SJSA1 (cell line): ENCODE data around the gene GABBR2. TPM values are rescaled to one million over a fixed set of nuclear protein-coding genes. Genes with fewer than 3 reads are reported as not detected.

Source experiments
- DNase-seq, 2 experiments: peaks; one replicate each; pipeline ENCODE4 v3.0.0-alpha.2; 2015 to 2020; ENCODE audit warnings: low spot score in 2 of 2, low read depth in 1 of 2
- H3K27ac ChIP-seq: fragments of 250-450 bp; sonication (Bioruptor Pico); 2 replicates; pipeline ENCODE4 v1.5.1; 2020; ENCODE audit warnings: mild to moderate bottlenecking, moderate library complexity
- H3K27me3 ChIP-seq: fragments of 250-450 bp; sonication (Bioruptor Pico); replicated peaks from 2 replicates; pipeline ENCODE4 v1.5.1; 2020; ENCODE audit warnings: mild to moderate bottlenecking, moderate library complexity
- H3K36me3 ChIP-seq: fragments of 250-450 bp; sonication (Bioruptor Pico); 2 replicates; pipeline ENCODE4 v1.5.1; 2020; ENCODE audit warnings: mild to moderate bottlenecking
- H3K4me1 ChIP-seq: fragments of 250-450 bp; sonication (Bioruptor Pico); replicated peaks from 2 replicates; pipeline ENCODE4 v1.6.1; 2021; ENCODE audit warnings: mild to moderate bottlenecking
- H3K4me3 ChIP-seq: fragments of 250-450 bp; sonication (Bioruptor Pico); 2 replicates; pipeline ENCODE4 v1.5.1; 2020; ENCODE audit warnings: mild to moderate bottlenecking
- H3K9me3 ChIP-seq: fragments of 250-450 bp; sonication (Bioruptor Pico); replicated peaks from 2 replicates; pipeline ENCODE4 v1.5.1; 2020; ENCODE audit warnings: mild to moderate bottlenecking
- total RNA-seq: library from RNA; depleted of rRNA; stranded (reverse); fragments of >200 nt; shearing (Covaris generic); gene quantifications from 2 replicates; pipeline ENCODE4 v1.2.3, GENCODE V29; 2014

Gene GABBR2
- total RNA-seq, 1 experiment from 2014 or later: not detected

- no peaks in the 10 kb centered on the region for H3K36me3 ChIP-seq
- H3K27me3 ChIP-seq: peaks cover 4% of the 10 kb centered on the region; the same call in 1 of the 2 replicates
- H3K4me1 ChIP-seq: no peaks in the 10 kb centered on the region
- no peak overlapping the region for H3K4me3 ChIP-seq
- no peak overlapping the region for H3K27ac ChIP-seq
- H3K9me3 ChIP-seq: no peaks in the 10 kb centered on the region
- DNase-seq: no peak
Observed at GRCh38 chr9:98342098-98342819, 366.5 kb downstream of the GABBR2 start.

DNA sequence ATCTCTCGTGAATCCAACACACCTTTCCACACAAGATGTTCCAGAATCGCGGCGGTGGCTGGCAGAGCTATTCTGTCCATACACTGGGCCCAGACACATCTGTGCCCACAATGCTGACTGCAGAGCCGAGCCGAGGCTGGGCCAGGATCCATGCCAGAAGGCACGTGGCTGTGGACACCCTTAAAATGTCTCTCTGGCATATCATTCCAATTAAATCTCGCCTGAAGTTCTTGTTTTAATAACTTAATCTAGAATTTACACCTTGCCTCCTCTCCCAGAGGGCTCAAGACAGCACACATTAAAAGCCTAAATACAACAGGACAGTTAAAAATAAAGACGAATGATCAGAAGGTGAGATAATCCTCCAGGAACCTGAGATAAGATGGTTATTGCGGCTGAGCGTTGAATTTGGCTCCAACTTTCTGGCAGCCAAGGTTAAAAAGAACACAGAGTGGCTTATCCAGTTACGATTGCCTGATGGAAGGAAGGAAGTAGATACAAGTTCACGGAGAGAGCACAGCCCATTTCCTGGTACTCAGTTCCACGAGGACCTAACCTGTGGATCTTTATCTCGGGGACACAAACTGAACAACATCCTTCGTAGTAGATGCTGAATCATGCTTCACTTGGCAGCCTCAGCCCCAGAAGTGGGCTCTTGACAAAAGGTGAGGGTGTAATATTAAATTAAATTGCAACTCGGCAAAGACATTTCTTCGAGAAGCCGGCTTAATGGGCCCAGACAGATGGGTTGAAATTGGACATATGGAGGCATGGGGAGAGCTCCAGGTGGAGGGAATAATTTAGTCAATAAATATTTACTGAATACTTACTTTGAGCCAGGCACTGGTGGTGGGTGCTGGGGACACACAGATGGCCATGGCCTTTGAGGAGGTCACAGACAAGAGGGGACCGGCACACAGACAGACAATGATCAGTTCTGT is 367.3 kb downstream of the GABBR2 start:
- Histone ChIP-seq H3K4me1 (no peaks in the 10 kb centered on the region), H3K27me3 (peaks cover 4% of the 10 kb centered on the region; the same call in 1 of the 2 replicates), H3K4me3 (no peak overlapping the region), H3K36me3 (no peaks in the 10 kb centered on the region), H3K9me3 (no peaks in the 10 kb centered on the region), H3K27ac (no peak overlapping the region)
- no peak for DNase-seq

DNA sequence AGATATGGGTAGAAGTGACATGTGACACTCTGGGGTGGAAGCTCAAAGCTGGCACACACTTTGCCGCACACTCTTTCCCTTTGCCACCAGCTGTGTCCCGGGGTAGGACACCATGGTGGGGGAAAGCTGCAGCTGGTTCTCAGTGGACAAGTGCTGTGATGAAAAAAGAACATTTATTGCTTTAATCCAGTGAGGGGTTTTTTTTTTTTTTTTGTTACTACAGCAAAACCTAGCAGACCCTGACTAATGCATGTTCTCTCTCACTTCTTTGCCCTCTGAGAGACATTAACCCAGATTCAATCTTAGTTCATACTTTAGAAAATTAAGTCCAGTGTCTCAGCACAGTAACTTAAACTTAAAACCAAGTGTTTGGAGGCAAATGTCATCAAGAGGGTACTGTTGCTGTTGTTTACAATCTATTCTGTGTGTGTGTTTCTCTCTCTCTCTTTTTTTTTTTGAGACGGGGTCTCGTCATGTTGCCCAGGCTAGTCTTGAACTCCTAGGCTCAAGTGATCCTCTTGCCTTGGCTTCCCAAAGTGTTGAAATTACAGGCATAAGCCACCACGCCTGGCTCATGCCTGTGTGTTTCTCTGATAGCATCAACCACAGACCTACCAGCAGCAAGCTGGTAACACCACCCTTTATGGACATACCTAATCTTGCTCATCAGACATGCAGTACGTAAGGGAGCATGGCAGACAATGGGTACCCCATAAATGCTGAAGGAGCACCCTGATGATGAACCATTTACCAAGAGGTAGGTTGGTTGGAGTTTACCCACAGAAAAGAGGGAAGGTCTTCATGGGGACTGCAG is 368.5 kb downstream of the GABBR2 start:
- DNase-seq: no peak
- Histone ChIP-seq H3K4me3 (no peak overlapping the region), H3K36me3 (no peaks in the 10 kb centered on the region), H3K27ac (no peak overlapping the region), H3K9me3 (no peaks in the 10 kb centered on the region), H3K27me3 (no peaks in the 10 kb centered on the region), H3K4me1 (no peaks in the 10 kb centered on the region)

DNA sequence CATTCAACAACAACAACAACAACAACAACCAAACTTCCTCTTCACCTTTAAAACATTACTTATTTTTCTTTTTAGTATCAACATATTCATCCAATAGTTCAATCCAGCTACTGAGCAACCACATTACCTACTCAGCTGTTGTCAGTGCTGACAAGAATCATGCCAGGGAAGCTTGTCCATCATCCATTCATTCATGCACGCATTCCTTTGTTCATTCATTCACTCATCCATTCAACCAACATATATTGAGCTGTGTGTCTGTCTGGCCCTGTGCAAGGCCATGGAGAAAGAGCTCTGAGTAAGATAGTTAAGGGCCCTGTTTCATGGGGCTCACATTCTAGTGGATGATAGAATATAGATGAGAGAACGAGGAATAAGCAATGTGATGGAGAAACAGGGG is 373.1 kb downstream of the GABBR2 start:
- H3K9me3 ChIP-seq: no peaks in the 10 kb centered on the region
- H3K4me3 ChIP-seq: no peak overlapping the region
- H3K36me3 ChIP-seq: no peaks in the 10 kb centered on the region
- H3K4me1 ChIP-seq: peaks cover 17% of the 10 kb centered on the region
- DNase-seq: no peak
- no peaks in the 10 kb centered on the region for H3K27me3 ChIP-seq
- H3K27ac ChIP-seq: no peak overlapping the region

GRCh38 chr9:98334796-98335195 is 373.9 kb downstream of the GABBR2 start:
- Histone ChIP-seq H3K9me3 (no peaks in the 10 kb centered on the region), H3K27ac (no peak overlapping the region), H3K36me3 (no peaks in the 10 kb centered on the region), H3K4me1 (peaks cover 20% of the 10 kb centered on the region), H3K4me3 (no peak overlapping the region), H3K27me3 (no peaks in the 10 kb centered on the region)
- DNase-seq: no peak

DNA sequence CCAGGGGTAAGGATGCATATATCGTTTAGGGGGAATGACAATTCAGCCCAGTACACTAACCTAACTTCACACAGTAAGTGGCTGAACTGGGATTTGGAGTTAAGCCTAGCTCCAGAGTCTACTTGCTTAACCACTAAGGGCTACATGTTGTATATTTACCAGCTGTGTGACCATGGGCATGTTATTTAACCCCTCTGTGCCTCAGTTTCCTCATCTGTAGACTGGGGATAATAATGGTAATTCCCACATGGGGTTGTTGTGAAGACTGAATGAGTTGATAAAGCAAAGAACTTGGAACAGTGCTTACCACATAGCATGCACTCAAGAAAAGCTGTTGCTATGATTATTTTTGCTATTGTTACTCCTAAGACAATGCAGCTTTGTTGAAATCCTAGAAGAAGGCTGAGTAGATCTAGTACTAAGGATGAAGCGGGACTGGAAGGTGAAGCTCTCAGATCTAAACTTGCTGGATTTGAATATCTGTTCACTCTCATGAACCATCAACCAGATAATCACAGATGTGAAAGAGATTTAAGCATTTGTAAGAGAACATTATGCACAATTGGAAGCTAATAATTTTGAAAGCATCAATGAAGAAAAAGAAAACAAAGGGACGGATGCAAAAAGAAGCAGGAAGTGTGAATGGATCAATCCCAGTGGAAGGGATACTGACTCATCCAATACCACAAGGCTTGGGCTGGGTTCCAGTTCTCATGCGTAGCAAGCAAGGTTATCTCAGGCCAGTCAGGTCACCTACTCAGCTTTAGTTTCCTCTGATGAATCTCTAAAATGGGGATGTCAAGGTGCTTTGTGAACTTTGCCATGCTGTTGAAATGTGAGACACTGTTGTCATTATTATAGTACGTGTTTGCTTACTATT is 374.8 kb downstream of the GABBR2 start:
- peaks cover 26% of the 10 kb centered on the region for H3K4me1 ChIP-seq
- no peaks in the 10 kb centered on the region for H3K36me3 ChIP-seq
- no peaks in the 10 kb centered on the region for H3K27me3 ChIP-seq
- H3K9me3 ChIP-seq: no peaks in the 10 kb centered on the region
- peak overlapping the region; percentile 17; the same call in 1 of the 2 replicates for H3K27ac ChIP-seq
- H3K4me3 ChIP-seq: no peak overlapping the region
- peak; percentile 39 to 55 for DNase-seq

- H3K27ac ChIP-seq: no peak overlapping the region
- peaks cover 27% of the 10 kb centered on the region for H3K4me1 ChIP-seq
- no peaks in the 10 kb centered on the region for H3K27me3 ChIP-seq
- DNase-seq: no peak
- no peak overlapping the region for H3K4me3 ChIP-seq
- no peaks in the 10 kb centered on the region for H3K9me3 ChIP-seq
- no peaks in the 10 kb centered on the region for H3K36me3 ChIP-seq
Observed at GRCh38 chr9:98332405-98332831, 376.3 kb downstream of the GABBR2 start.

- Histone ChIP-seq H3K27me3 (no peaks in the 10 kb centered on the region), H3K27ac (no peak overlapping the region), H3K4me3 (no peak overlapping the region), H3K36me3 (no peaks in the 10 kb centered on the region), H3K9me3 (no peaks in the 10 kb centered on the region), H3K4me1 (peaks cover 27% of the 10 kb centered on the region)
- DNase-seq: no peak
Observed at GRCh38 chr9:98331536-98332259, 377.0 kb downstream of the GABBR2 start.

DNA sequence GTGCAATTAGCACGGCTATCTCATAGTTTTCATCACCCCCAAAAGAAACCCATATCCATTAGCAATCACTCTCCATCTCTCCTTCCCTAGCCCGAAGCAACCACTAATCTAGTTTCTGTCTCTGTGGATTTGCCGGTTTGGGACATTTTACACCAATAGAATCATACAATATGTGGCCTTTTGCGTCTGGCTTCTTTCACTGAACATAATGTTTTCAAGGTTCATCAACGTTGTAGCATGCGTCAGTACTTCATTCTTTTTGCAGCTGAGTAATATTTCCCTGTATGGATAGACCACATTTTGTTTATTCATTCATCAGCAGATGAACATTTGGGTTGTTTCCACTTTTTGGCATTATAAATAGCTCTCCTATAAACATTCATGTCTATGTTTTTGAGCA is 377.9 kb downstream of the GABBR2 start:
- Histone ChIP-seq H3K27ac (no peak overlapping the region), H3K9me3 (no peaks in the 10 kb centered on the region), H3K4me1 (peaks cover 27% of the 10 kb centered on the region), H3K4me3 (no peak overlapping the region), H3K36me3 (no peaks in the 10 kb centered on the region), H3K27me3 (no peaks in the 10 kb centered on the region)
- DNase-seq: peak in 1 of 2 experiments; percentile 26

DNA sequence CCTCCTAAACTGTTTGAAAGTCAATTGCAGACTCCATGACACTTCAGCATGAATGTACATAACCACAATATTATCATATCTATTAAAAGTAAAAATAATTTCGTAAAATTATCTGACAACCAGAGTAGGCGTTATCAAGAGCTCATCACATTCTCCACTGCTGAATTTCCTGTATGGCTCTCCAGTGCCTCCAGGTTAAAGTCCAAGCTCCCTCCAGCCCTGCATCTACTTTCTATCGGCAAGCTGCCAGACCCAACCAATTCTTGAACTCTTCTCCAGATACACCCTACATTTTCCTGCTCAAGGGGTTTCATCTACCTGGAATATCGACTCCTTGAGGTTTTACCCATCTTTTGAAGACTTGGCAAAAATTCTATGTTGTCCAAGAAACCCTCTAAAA is 378.8 kb downstream of the GABBR2 start:
- H3K9me3 ChIP-seq: no peaks in the 10 kb centered on the region
- no peaks in the 10 kb centered on the region for H3K36me3 ChIP-seq
- no peak overlapping the region for H3K27ac ChIP-seq
- DNase-seq: no peak
- H3K27me3 ChIP-seq: no peaks in the 10 kb centered on the region
- no peak overlapping the region for H3K4me3 ChIP-seq
- H3K4me1 ChIP-seq: peaks cover 27% of the 10 kb centered on the region

GRCh38 chr9:98329281-98329680 is 379.5 kb downstream of the GABBR2 start:
- Histone ChIP-seq H3K4me1 (peaks cover 32% of the 10 kb centered on the region), H3K36me3 (no peaks in the 10 kb centered on the region), H3K27me3 (no peaks in the 10 kb centered on the region), H3K4me3 (no peak overlapping the region), H3K27ac (no peak overlapping the region), H3K9me3 (no peaks in the 10 kb centered on the region)
- no peak for DNase-seq

- no peaks in the 10 kb centered on the region for H3K36me3 ChIP-seq
- H3K4me1 ChIP-seq: peaks cover 32% of the 10 kb centered on the region
- no peak for DNase-seq
- H3K9me3 ChIP-seq: no peaks in the 10 kb centered on the region
- H3K4me3 ChIP-seq: no peak overlapping the region
- H3K27ac ChIP-seq: no peak overlapping the region
- H3K27me3 ChIP-seq: no peaks in the 10 kb centered on the region
Observed at GRCh38 chr9:98328770-98329169, 380.0 kb downstream of the GABBR2 start.
